ENCODE measurements around the gene UMOD.

UMOD gene

DNA sequence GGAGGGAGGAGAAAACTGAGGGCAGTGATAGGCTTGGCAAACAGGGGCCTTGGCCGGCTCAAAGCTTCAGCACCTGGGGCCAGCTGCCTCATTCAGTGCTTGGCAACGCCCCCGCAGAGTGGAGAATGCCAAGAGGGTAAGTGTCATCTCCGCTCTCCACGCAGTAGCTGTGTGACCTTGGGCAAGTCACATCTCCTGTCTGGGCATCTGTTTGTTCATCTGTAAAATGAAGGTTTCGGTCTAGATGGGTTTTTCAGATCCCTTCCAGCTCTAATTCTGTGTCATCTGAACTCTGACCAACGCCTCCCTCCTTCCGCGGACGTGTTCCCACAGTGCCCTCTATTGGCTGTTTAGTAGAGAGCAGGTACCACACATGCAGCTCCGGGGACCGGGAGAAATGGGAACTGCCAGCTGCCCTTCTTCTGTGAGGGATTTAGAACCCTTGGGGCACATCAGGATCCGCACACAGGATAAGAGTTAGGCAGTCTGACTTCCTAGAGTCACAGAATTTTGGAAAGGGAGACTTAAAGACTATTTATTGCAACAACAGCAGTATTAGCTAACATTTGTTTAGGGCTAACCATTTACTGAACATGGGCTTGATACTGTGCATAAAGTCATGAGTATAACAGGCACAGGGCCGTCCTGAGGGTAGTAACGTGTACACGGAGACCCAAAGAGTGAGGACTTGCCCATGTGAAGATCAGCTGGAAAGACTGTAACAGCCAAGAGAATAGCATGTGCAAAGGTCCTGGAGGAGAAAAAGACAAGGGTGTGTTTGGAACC is 52.0 kb downstream of the UMOD start:
- DNase-seq (ENCODE audit: low read depth): no peak

DNA sequence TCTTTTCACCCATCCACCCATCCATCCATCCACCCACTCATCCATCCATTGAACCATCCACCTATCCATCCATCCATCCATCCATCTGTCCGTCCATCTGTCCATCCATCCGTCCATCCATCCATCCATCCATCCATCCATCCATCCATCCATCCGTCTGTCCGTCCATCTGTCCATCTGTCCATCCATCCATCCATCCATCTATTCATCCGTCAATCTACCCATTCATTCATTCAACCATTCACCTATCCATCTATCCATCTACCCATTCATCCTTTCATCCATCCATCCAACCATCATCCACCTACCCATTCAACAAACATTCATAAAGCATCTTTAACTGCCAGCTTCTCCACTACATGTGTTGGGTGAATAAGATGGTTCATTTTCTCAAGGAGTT is 54.1 kb downstream of the UMOD start:
- no peak for DNase-seq (ENCODE audit: low read depth)

DNA sequence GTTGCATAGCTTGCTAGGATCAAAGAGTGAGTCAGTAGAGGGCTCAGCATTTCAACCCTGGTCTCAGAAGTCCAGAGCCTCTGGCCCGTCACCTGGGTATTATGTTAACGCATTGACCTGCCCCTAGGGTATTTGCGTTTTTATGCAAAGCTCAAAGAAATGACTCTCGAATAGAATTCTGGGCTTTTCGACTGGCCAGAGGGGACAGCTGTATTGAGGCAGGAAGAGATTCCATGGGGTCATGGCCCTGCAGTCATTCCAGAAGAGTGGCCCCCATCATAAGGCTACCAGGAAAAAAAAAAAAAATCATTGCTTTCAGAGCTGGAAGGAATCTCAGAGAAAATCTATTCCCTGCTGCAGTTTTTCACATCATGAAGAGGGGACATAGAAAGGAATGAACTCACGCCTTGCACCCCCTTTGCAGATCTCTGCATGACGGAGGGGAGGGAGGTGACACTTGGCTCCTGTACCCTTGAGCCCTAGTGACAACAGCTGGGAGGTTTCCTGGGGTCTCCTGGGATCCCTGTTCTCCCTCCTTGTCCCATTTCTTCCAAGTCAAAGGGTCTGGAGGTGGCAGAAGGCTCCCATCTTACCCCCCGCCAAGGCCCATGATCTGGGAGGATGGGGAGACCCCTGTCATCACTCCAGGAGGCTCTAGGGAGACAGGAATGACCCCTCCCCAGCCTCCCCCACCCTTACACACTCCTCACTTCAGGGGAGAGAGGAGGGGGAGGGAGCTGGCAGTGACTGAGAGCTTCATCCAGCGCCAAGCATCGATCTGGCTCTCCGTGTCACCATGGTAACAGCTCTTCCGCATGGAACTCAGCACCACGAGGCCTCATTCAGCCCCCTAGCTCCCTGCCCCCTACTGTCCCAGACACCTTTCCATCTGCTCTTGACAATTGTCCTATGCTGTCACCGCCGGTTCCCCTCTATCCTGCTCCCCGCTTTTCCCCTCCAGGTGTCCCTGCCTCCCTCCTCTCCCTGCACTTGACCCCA is 61.0 kb downstream of the UMOD start:
- no peak for DNase-seq (ENCODE audit: low read depth)

DNA sequence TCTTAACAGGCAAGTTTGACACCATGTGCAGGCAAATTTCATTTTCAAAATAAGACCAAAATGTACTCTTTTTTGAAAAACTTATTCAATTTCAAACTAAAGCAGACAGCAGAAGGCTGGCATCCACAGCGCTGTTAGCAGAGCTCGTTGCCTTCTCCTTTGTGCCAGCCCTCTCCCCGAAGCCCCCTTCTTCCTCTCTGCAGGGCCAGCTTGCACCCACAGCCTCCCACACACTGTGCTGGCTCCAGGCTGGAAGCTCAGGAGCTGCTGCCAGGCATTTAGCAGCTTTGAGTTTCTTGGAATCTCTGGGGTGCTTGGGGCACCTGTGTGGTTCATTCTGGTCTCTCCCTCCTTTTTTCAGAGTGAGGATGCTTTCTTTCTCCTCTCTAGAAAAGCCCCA is 62.9 kb downstream of the UMOD start:
- DNase-seq (ENCODE audit: low read depth): no peak

DNA sequence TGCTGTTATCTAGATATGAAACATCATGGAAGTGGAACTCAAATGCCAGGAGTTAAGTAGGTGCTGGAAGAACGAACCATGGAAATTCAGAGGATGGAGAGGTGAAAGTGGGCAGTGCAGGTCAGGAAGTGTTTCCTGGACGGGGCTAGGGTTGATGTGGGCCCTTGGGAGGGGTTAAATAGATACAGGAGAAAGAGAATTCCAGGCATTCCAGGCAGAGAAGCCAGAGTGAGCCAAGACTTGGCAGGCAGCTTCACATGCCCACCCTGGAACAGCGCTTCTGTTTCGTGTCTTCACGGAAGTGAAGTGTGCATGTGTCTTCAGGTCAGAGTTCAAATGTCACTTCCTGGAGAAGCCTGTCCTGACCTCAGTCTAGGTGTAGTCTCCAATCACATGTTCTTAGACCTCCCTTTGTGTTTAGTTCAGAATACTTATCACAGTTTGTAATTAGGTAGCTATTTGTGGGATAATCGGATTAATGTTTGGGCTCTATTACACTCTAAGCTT is 66.5 kb downstream of the UMOD start:
- no peak for DNase-seq (ENCODE audit: low read depth)

All from T follicular helper cell (primary cell).